Osteocyte (in vitro differentiated cells): Measurements from ENCODE around the gene TMEM117. TPM values are rescaled to one million over a fixed set of nuclear protein-coding genes. Genes with fewer than 3 reads are reported as not detected.

Experiments used
- DNase-seq: peaks from one replicate; pipeline ENCODE4 v3.0.0; 2021; ENCODE audit warnings: mixed read lengths; ENCODE audit not compliant: unreplicated experiment; ENCODE audit errors: extremely low spot score
- H3K27ac Mint-ChIP-seq: one replicate; pipeline ENCODE4 v1.8.0; 2021; ENCODE audit warnings: mild to moderate bottlenecking, mixed read lengths; ENCODE audit not compliant: unreplicated experiment
- H3K27me3 Mint-ChIP-seq: one replicate; pipeline ENCODE4 v1.8.0; 2021; ENCODE audit warnings: mixed read lengths; ENCODE audit not compliant: unreplicated experiment
- H3K36me3 Mint-ChIP-seq: one replicate; pipeline ENCODE4 v1.8.0; 2021; ENCODE audit warnings: mixed read lengths; ENCODE audit not compliant: unreplicated experiment
- H3K4me1 Mint-ChIP-seq: one replicate; pipeline ENCODE4 v1.8.0; 2021; ENCODE audit warnings: mixed read lengths; ENCODE audit not compliant: unreplicated experiment
- H3K4me3 Mint-ChIP-seq: one replicate; pipeline ENCODE4 v1.8.0; 2021; ENCODE audit warnings: mild to moderate bottlenecking, moderate library complexity, mixed read lengths; ENCODE audit not compliant: unreplicated experiment
- H3K9me3 Mint-ChIP-seq: one replicate; pipeline ENCODE4 v1.8.0; 2021; ENCODE audit warnings: mixed read lengths; ENCODE audit not compliant: unreplicated experiment
- CTCF ChIP-seq: fragments of 200-600 bp; sonication (generic); IDR thresholded peaks from 2 replicates; pipeline ENCODE4 v1.5.0; 2021; ENCODE audit warnings: antibody characterized with exemption, mild to moderate bottlenecking, moderate library complexity
- total RNA-seq: library from RNA; stranded (reverse); gene quantifications from 2 replicates; pipeline ENCODE4 v1.2.1, GENCODE V29; 2021

The TMEM117 gene
- total RNA-seq, 1 donor from 2014 or later: 14.2 TPM

GRCh38 chr12:43848226-43848507, 12.3 kb downstream of the TMEM117 start:
- TF ChIP-seq CTCF: no peak
- no peak overlapping the region for H3K27ac Mint-ChIP-seq
- no peak overlapping the region for H3K4me3 Mint-ChIP-seq
- H3K4me1 Mint-ChIP-seq: peaks cover 10% of the 10 kb centered on the region
- H3K27me3 Mint-ChIP-seq: no peaks in the 10 kb centered on the region
- peaks cover 25% of the 10 kb centered on the region for H3K36me3 Mint-ChIP-seq
- no peak for DNase-seq
- peaks cover 10% of the 10 kb centered on the region for H3K9me3 Mint-ChIP-seq

GRCh38 chr12:43848786-43849185, 12.9 kb downstream of the TMEM117 start:
- Mint-ChIP-seq H3K27ac (no peak overlapping the region), H3K9me3 (peaks cover 10% of the 10 kb centered on the region), H3K27me3 (no peaks in the 10 kb centered on the region), H3K4me1 (peaks cover 10% of the 10 kb centered on the region), H3K4me3 (no peak overlapping the region), H3K36me3 (peaks cover 25% of the 10 kb centered on the region)
- DNase-seq: no peak
- TF ChIP-seq CTCF: no peak

- DNase-seq: no peak
- Mint-ChIP-seq H3K4me1 (peaks cover under 1% of the 10 kb centered on the region), H3K27ac (no peak overlapping the region), H3K9me3 (peaks cover 2% of the 10 kb centered on the region), H3K27me3 (no peaks in the 10 kb centered on the region), H3K4me3 (no peak overlapping the region), H3K36me3 (peaks cover 18% of the 10 kb centered on the region)
- no peak for TF ChIP-seq CTCF
Observed at GRCh38 chr12:43852744-43853143, 16.9 kb downstream of the TMEM117 start.

GRCh38 chr12:43856972-43857371, 21.1 kb downstream of the TMEM117 start:
- no peak for DNase-seq
- H3K27me3 Mint-ChIP-seq: no peaks in the 10 kb centered on the region
- no peak overlapping the region for H3K4me3 Mint-ChIP-seq
- H3K9me3 Mint-ChIP-seq: no peaks in the 10 kb centered on the region
- no peak overlapping the region for H3K27ac Mint-ChIP-seq
- H3K36me3 Mint-ChIP-seq: no peaks in the 10 kb centered on the region
- TF ChIP-seq CTCF: no peak
- no peaks in the 10 kb centered on the region for H3K4me1 Mint-ChIP-seq

GRCh38 chr12:43858096-43858495, 22.2 kb downstream of the TMEM117 start:
- Mint-ChIP-seq H3K36me3 (no peaks in the 10 kb centered on the region), H3K27me3 (no peaks in the 10 kb centered on the region), H3K27ac (no peak overlapping the region), H3K4me1 (no peaks in the 10 kb centered on the region), H3K9me3 (no peaks in the 10 kb centered on the region), H3K4me3 (no peak overlapping the region)
- TF ChIP-seq CTCF: no peak
- DNase-seq: no peak
